HT-29 (cell line): ENCODE measurements around the gene C22orf42. TPM values are rescaled to one million over a fixed set of nuclear protein-coding genes. Genes with fewer than 3 reads are reported as not detected.
"Not testable (repeated sequence)": the region's sequence is repeated elsewhere in the genome, so short reads cannot be mapped to it uniquely, and the experiment has no call there.

Experiments used
- DNase-seq: peaks from one replicate; pipeline ENCODE4 v3.0.0-alpha.2; 2015; ENCODE audit warnings: low spot score
- small RNA-seq: library from RNA; depleted of rRNA; stranded (forward); fragments of <200 nt; gene quantifications from one replicate; pipeline ENCODE3, GENCODE V24; 2014
- total RNA-seq: library from RNA; depleted of rRNA; stranded (reverse); fragments of >200 nt; shearing (Covaris generic); gene quantifications from 2 replicates; pipeline ENCODE4 v1.2.3, GENCODE V29; 2014; rRNA removed

The C22orf42 gene
- total RNA-seq, 1 experiment from 2014 or later, result not detected

DNA sequence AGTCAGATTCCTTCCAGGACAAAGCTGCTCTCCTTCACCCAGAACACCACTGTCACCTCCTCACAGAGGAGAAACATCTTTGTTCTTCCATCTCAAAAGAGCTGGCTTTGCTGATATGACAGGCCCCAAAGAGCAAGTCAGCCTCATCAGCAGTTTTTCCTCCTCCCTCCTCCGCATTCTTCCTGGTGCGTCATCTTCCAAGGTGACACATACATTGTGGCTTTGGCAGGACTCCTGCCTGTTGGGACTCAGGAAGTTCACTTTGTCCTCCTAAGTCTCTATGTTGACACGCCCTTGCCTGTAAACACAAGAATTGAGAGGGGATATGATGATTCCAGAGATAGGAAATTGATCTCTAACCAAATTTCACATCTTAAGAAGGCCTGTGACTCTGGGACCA, 23.1 kb downstream of the C22orf42 start:
- DNase-seq, result peak; percentile 52

GRCh38 chr22:32134796-32135195, 24.3 kb downstream of the C22orf42 start:
- not testable (repeated sequence) for DNase-seq

GRCh38 chr22:32132783-32133182, 26.3 kb downstream of the C22orf42 start:
- no peak for DNase-seq

DNA sequence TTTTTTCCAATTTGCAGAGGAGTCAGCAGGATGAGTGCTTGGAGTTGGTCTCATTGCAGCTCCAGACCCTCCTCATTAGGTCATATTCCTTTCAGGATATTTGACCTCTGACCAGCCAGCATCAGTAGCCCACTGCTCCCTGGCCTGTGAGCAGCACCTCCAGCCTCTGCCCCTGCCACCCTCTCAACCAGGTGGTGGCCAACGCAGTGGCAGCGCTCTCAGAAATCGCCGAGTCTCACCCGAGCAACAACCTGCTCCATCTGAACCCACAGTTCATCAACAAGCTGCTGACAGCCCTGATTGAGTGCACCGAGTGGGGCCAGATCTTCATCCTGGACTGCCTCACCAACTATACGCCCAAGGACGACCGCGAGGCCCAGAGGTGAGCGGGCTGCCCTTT, 27.0 kb downstream of the C22orf42 start:
- DNase-seq, result no peak

- no peak for DNase-seq
These were observed 28.6 kb downstream of the C22orf42 start for GRCh38 chr22:32130464-32130863.

- DNase-seq, result no peak
These were observed 31.2 kb downstream of the C22orf42 start for GRCh38 chr22:32127904-32128303.

DNA sequence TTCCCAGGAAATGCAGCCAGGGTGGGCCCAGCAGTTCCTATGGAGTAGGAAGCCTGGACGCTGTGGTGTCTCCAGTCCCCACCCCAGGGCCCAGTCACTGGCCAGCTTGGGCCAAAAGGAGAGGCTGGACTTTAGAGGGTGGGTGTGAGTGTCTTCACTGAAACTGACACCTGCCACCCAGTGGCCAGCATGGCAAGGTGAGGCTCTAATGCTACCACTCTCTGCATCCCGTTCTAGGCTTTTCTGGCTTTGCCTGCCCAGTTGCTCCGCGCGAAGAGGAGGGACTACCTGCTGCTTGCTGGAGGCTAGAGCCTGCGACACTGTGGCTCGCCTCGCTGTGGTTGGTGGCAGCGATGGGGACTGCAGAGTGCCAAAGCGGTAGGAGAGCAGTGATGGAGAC, 35.4 kb downstream of the C22orf42 start:
- DNase-seq, result no peak

GRCh38 chr22:32122899-32123298, 36.2 kb downstream of the C22orf42 start:
- no peak for DNase-seq

- DNase-seq, result no peak
These were observed 38.5 kb downstream of the C22orf42 start for GRCh38 chr22:32120603-32121002.

- DNase-seq, result no peak
These were observed 39.4 kb downstream of the C22orf42 start for GRCh38 chr22:32119568-32120235.

GRCh38 chr22:32112380-32112779, 46.7 kb downstream of the C22orf42 start:
- DNase-seq, result no peak

DNA sequence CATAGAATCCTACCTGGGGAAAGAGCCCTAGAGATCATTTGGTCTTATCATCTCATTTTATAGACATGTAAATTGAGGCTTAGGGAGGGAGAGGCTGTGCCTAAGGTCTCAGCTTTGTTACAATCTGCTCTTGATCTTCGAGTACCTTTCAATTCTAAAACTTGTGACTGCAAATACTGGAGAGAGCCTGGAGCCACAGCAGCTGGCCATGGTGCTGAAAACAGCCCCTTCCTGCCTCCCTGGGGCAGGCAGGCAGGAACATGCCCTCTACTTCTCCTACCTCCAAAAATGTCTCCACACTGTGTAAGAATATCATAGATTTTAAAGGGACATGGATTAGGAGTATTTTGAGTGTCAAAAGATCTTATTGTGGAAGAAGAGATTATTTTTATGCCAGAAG, 52.2 kb downstream of the C22orf42 start:
- peak; percentile 16 for DNase-seq

DNA sequence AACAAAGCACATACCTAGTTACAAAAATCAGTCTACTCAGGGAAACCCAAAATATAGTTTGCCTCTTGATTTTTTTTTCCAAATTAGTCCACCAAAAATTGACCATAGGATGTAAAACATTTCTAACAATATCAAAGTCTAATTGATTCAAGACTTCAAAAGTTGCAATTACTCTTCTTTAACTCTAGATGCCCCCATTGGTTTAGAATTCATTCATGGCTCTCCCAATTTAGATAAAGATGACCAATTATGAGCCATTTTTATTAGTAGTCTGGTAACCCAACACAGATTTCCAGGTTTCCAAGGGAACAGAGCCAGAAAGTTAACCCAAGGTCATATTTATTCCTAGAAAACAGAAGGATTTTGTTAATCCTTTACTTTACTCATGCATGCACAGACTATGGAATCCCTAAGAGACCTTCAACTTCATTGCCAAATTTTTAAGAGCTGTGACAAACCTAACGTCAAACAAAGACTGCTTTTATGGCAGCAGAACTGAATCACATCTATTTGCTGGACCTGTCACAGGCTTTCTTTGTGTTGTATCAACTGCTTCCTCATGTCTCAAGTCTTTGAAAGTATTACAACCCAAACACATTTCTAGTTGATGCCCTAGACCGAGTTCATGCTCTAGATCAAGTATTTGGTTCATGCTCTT, 55.3 kb downstream of the C22orf42 start:
- no peak for DNase-seq

DNA sequence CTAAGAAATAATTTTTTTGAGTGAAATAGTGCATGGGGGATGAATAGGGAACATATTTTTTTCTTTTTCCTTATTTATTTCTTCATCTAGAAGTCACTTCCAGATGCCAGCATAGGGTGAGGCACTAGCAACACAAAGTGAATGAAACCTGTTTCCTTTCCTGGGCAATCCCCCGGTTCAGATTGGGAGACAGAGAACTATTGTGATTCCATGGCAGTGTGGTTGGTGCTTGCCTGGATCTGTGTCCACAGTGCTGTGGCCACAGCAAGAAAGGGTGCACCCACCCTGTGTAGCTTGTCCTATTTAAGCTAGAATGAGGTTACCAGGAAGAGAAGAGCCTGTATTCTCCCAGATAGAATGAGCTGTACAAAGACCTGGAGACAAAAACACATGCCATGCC, 58.4 kb downstream of the C22orf42 start:
- DNase-seq, result no peak

Small RNAs within 50 kb of the gene (small RNA-seq; reads per million reads assigned to genes)
- gene AP1B1P2 (not detected), gene RF02171 (not detected)

Other genes starting within 250 kb of the C22orf42 start
- gene YWHAH, start 214.8 kb downstream of the C22orf42 start, total RNA-seq, result 110 and 111 TPM in 2 replicates
- gene SLC5A1, start 116.0 kb downstream of the C22orf42 start, total RNA-seq, result 3.9 and 6.8 TPM in 2 replicates
- not detected in 2 replicates for gene RFPL2, start 45.8 kb upstream of the C22orf42 start, total RNA-seq
- not detected in 2 replicates for gene SLC5A4, start 96.0 kb upstream of the C22orf42 start, total RNA-seq
- gene RFPL3, start 198.6 kb upstream of the C22orf42 start, total RNA-seq, result not detected in 2 replicates